Right cardiac atrium (tissue), 5 donors: ENCODE data around the gene PRSS3. TPM values are rescaled to one million over a fixed set of nuclear protein-coding genes. Genes with fewer than 3 reads are reported as not detected.
A peak's percentile ranks its signal among the peaks of the same experiment; 100 is the strongest.
"Not testable (repeated sequence)": the region's sequence is repeated elsewhere in the genome, so short reads cannot be mapped to it uniquely, and the experiment has no call there.

Experiments
- ATAC-seq, 2 donors: fragments of 200-7000 bp; cut with Tn5 transposase; one replicate each; pipeline versions ENCODE4 v1.8.0 to v1.9.1; 2020; ENCODE audit warnings: moderate library complexity in 2 of 2, mild to moderate bottlenecking in 1 of 2
- DNase-seq, 3 donors: peaks; one replicate each; pipeline ENCODE4 v3.0.0-alpha.2; 2020
- H3K27ac ChIP-seq: one replicate; pipeline ENCODE4 v1.5.1; 2013; ENCODE audit warnings: mild to moderate bottlenecking, low read length, control low read depth, moderate library complexity
- H3K27me3 ChIP-seq: one replicate; pipeline ENCODE4 v1.6.1; 2013; ENCODE audit not compliant: control insufficient read depth, insufficient read depth
- H3K4me1 ChIP-seq: one replicate; pipeline ENCODE4 v1.6.1; 2013; ENCODE audit warnings: low read length; ENCODE audit not compliant: control insufficient read depth, insufficient read depth
- H3K4me3 ChIP-seq: one replicate; pipeline ENCODE4 v1.5.1; 2013; ENCODE audit warnings: low read length, control low read depth
- H3K9me3 ChIP-seq: one replicate; pipeline ENCODE4 v1.6.1; 2013; ENCODE audit warnings: low read length; ENCODE audit not compliant: control insufficient read depth
- WGBS: extraction: QIAGEN DNeasy Blood & Tissue Kit; methylation state at CpG from one replicate; pipeline ENCODE4 v1.1.7; 2013; 5-methylcytosine and 5-hydroxymethylcytosine counted together
- intact Hi-C, 4 donors: fragments of 100-400 bp; cut with DNase I; formaldehyde crosslinking; loops; one replicate each; pipeline versions ENCODE4 v1.11.0 to v1.14.0; 2022 to 2023
- polyA plus RNA-seq: library from polyadenylated mRNA; stranded (reverse); fragments of 200-250 nt; gene quantifications from one replicate; pipeline ENCODE4 v1.2.3, GENCODE V29; 2013
- total RNA-seq, 4 donors: library from RNA; stranded (reverse); fragmentation: NEBNext Ultra II Directional; extraction: Animal tissue kit (Norgen Biotek cat#: 25700); gene quantifications; one replicate each; pipeline ENCODE4 v1.2.1, GENCODE V29; 2021
- donor health status: healthy with polysubstance abuse.
- donor health status: DM: no; HTN: yes; CAD: no.
- donor health status: DM: no; HTN: no; CAD: no.
- donor health status: DM: no; HTN: yes; CAD: no; lungs with severe emphysema.
- donor health status: DM: yes; HTN: yes; CAD: no.

The PRSS3 gene
- total and polyA plus RNA-seq, 5 donors = not detected

DNA sequence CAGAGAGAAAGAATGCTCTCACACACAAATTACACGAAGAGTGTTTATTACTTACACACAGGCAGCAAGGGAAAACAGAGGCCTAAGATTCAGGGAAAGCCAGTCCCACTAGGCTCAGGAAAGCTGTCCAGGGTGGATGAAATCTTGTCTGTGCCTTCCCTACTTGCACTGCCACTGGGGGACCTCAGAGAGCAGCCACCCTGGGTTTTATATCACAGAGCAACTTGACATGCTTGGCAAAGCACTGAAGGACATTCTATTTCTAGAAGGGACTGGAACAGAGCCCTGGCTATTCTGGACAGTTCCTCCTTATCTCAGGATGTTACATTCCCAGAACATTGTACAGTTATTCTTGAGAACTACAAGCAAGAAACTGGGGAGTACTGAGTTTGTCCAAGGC is 7.5 kb upstream of the PRSS3 start:
- Histone ChIP-seq H3K4me1 (peaks cover 5% of the 10 kb centered on the region), H3K27me3 (no peaks in the 10 kb centered on the region), H3K9me3 (no peaks in the 10 kb centered on the region), H3K4me3 (no peak overlapping the region), H3K27ac (peak overlapping the region; percentile 36)
- intact Hi-C loops = no loop called here
- ATAC-seq (peak; percentile 82 to 86), DNase-seq (peak in 1 of 3 donors; percentile 56)
- WGBS = 47% methylated on average over 1 of the region's 1 CpG

- H3K9me3 ChIP-seq, intact Hi-C loops, H3K27ac ChIP-seq, DNase-seq, H3K4me1 ChIP-seq, H3K27me3 ChIP-seq, ATAC-seq, H3K4me3 ChIP-seq: not testable (repeated sequence)
- 79% methylated on average over 2 of the region's 2 CpGs for WGBS
Observed at GRCh38 chr9:33789429-33789828, 5.9 kb upstream of the PRSS3 start.

GRCh38 chr9:33791117-33791516 is 4.2 kb upstream of the PRSS3 start:
- no peak overlapping the region for H3K4me3 ChIP-seq
- no peak overlapping the region for H3K27ac ChIP-seq
- ATAC-seq (no peak), DNase-seq (peak in 1 of 3 donors; percentile 22)
- intact Hi-C loops = no loop called here
- WGBS = 30% methylated on average over 2 of the region's 2 CpGs
- no peaks in the 10 kb centered on the region for H3K9me3 ChIP-seq
- peaks cover 5% of the 10 kb centered on the region for H3K4me1 ChIP-seq
- no peaks in the 10 kb centered on the region for H3K27me3 ChIP-seq

- 86% methylated on average over 1 of the region's 1 CpG for WGBS
- H3K27me3 ChIP-seq, H3K27ac ChIP-seq, H3K9me3 ChIP-seq, H3K4me3 ChIP-seq, H3K4me1 ChIP-seq, intact Hi-C loops, DNase-seq, ATAC-seq: not testable (repeated sequence)
Observed at GRCh38 chr9:33793496-33793895, 1.9 kb upstream of the PRSS3 start.

- intact Hi-C loops = no loop called here
- H3K27me3 ChIP-seq = no peaks in the 10 kb centered on the region
- WGBS = 90% methylated on average over 2 of the region's 2 CpGs
- no peak overlapping the region for H3K27ac ChIP-seq
- DNase-seq (no peak), ATAC-seq (no peak)
- H3K4me3 ChIP-seq = no peak overlapping the region
- H3K4me1 ChIP-seq = no peaks in the 10 kb centered on the region
- no peaks in the 10 kb centered on the region for H3K9me3 ChIP-seq
Observed at GRCh38 chr9:33794560-33794959, 801 bp upstream of the PRSS3 start.

DNA sequence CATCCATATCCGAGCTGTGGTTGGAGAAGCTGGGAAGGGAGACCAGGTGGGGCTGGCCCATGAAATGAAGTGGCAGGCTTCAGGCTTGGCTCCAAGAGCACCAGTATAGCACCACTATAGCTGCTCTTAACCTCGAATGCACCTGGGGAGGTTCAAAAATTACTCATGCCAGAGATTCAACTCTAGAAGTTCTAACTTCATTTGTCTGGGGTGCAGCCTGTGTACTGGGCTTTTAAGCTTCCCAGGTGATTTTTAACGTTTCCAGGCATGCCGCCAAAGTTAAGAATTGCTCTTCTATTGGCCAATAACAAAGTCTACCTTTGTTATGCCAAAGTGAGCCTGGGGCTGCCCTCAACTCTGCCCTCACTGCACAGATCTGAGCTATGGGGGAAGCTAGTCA is 458 bp downstream of the PRSS3 start:
- Histone ChIP-seq H3K4me1 (no peaks in the 10 kb centered on the region), H3K27me3 (no peaks in the 10 kb centered on the region), H3K9me3 (no peaks in the 10 kb centered on the region), H3K27ac (no peak overlapping the region), H3K4me3 (no peak overlapping the region)
- WGBS = 60% methylated on average over 4 of the region's 4 CpGs
- ATAC-seq = no peak
- intact Hi-C loops = no loop called here
- DNase-seq = no peak

GRCh38 chr9:33796679-33797078 is 1.3 kb downstream of the PRSS3 start:
- WGBS = 53% methylated on average over 5 of the region's 5 CpGs
- DNase-seq, H3K27me3 ChIP-seq, H3K27ac ChIP-seq, H3K9me3 ChIP-seq, intact Hi-C loops, H3K4me1 ChIP-seq, ATAC-seq, H3K4me3 ChIP-seq: not testable (repeated sequence)

DNA sequence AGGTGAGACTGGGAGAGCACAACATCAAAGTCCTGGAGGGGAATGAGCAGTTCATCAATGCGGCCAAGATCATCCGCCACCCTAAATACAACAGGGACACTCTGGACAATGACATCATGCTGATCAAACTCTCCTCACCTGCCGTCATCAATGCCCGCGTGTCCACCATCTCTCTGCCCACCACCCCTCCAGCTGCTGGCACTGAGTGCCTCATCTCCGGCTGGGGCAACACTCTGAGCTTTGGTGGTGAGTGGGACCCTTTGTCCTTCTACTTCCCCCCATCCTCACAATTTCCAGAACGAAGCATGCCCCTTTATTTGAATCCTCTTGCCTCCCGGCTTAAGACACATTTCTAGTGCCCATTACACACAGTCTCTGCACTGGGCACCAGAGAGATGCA is 2.5 kb downstream of the PRSS3 start:
- Histone ChIP-seq H3K4me3 (no peak overlapping the region), H3K9me3 (no peaks in the 10 kb centered on the region), H3K27me3 (no peaks in the 10 kb centered on the region), H3K4me1 (no peaks in the 10 kb centered on the region), H3K27ac (no peak overlapping the region)
- intact Hi-C loops = no loop called here
- 95% methylated on average over 8 of the region's 8 CpGs for WGBS
- DNase-seq (no peak), ATAC-seq (no peak)

DNA sequence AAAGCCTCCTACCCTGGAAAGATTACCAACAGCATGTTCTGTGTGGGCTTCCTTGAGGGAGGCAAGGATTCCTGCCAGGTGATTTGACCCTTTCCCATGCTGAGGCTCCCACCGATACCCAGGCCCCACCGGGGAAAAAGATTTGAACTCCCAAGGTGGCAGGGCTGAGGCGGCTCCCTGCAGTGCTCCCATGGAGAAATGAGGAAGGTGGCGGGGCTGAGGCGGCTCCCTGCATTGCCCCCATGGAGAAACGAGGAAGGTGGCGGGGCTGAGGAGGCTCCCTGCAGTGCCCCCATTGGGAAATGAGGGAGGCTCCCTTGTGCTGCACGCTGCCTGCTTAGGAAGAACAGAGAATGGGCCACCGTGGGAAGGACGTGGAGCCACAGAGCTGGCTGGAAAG is 3.2 kb downstream of the PRSS3 start:
- 77% methylated on average over 10 of the region's 10 CpGs for WGBS
- no peak for DNase-seq
- H3K4me1 ChIP-seq = no peaks in the 10 kb centered on the region
- no peaks in the 10 kb centered on the region for H3K27me3 ChIP-seq
- no peak overlapping the region for H3K4me3 ChIP-seq
- H3K9me3 ChIP-seq = no peaks in the 10 kb centered on the region
- intact Hi-C loops = no loop called here
- ATAC-seq = no peak
- H3K27ac ChIP-seq = no peak overlapping the region

DNA sequence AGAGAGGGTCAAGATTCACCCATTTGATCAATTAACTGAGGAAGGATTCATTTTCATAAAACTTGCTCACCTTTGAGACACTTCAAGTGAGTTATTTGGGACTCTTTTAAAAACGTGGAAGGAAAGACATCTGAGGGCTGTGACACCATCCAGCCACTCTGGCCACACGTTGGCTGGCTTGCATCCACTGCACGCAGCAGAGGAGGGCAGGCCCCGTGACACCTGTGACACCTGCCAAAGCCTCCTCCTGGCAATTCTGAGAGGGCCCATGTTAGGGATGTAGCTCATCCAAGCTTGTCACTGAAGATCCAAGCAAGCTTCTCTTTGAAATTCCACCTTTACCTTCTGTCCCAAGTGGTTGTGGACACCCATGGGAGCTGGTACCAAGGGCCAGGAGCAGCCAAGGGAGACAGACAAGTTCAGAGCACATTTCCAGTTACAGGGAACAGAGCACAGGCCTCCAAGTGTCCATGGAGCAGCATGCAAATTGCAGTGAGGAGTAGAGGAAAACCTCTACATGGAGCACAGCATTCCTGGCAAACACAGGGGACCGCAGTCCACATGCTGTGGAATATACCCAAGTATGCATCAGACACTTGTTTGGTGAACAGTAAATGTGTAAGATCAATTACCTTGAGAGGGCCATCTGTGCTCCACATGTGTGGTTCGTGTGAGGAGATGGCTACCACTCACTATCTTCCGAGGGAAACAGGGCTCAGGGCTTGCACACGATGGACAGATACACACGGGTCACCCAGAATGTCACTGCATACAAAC is 4.8 kb downstream of the PRSS3 start:
- intact Hi-C loops = no loop called here

GRCh38 chr9:33800886-33801285 is 5.5 kb downstream of the PRSS3 start:
- DNase-seq = no peak
- no peak for ATAC-seq
- WGBS = 57% methylated on average over 2 of the region's 2 CpGs
- Histone ChIP-seq H3K4me3 (no peak overlapping the region), H3K27ac (no peak overlapping the region), H3K4me1 (no peaks in the 10 kb centered on the region), H3K9me3 (no peaks in the 10 kb centered on the region), H3K27me3 (no peaks in the 10 kb centered on the region)
- intact Hi-C loops = no loop called here

More for the DNA sequence above, 4.8 kb downstream of the PRSS3 start:
- Histone ChIP-seq H3K4me3 (no peak overlapping the region), H3K27me3 (no peaks in the 10 kb centered on the region), H3K27ac (no peak overlapping the region), H3K4me1 (no peaks in the 10 kb centered on the region), H3K9me3 (no peaks in the 10 kb centered on the region)
- ATAC-seq (no peak), DNase-seq (no peak)
- WGBS = 72% methylated on average over 9 of the region's 9 CpGs
